Glomerular endothelial cell (primary cell): ENCODE results near the gene POLR1C. TPM values are rescaled to one million over a fixed set of nuclear protein-coding genes. Genes with fewer than 3 reads are reported as not detected.
"Not testable (repeated sequence)": the region's sequence is repeated elsewhere in the genome, so short reads cannot be mapped to it uniquely, and the experiment has no call there.

Experiments used
- DNase-seq: peaks from one replicate; pipeline ENCODE4 v3.0.0-alpha.2; 2011; ENCODE audit warnings: low read depth, low spot score; ENCODE audit errors: extremely low read depth
- total RNA-seq: library from RNA; depleted of rRNA; stranded (reverse); fragments of >200 nt; gene quantifications from 2 replicates; pipeline ENCODE4 v1.2.3, GENCODE V29; 2015

The POLR1C gene
- total RNA-seq, 1 donor from 2014 or later, result 26.3 TPM

GRCh38 chr6:43508481-43509141, 8.3 kb upstream of the POLR1C start:
- no peak for DNase-seq

- DNase-seq, result no peak
Observed at GRCh38 chr6:43509142-43509983, 7.5 kb upstream of the POLR1C start.

- DNase-seq, result no peak
Observed at GRCh38 chr6:43509984-43510826, 6.7 kb upstream of the POLR1C start, which contains the start of gene LRRC73. TSS of gene LRRC73 (minus strand) at chr6:43510346. CDS start at chr6:43509785, 561 bp downstream.

GRCh38 chr6:43510827-43511163, 6.1 kb upstream of the POLR1C start:
- DNase-seq, result no peak

- DNase-seq, result no peak
Observed at GRCh38 chr6:43511824-43512415, 5.0 kb upstream of the POLR1C start.

- DNase-seq, result no peak
Observed at GRCh38 chr6:43515808-43516207, 1.1 kb upstream of the POLR1C start.

- DNase-seq, result no peak
Observed at GRCh38 chr6:43516367-43516696, 557 bp upstream of the POLR1C start.

- no peak for DNase-seq
Observed at GRCh38 chr6:43517505-43518357, 842 bp downstream of the POLR1C start.

- DNase-seq, result no peak
Observed at GRCh38 chr6:43520097-43520496, 3.2 kb downstream of the POLR1C start.

GRCh38 chr6:43521836-43522235, 4.9 kb downstream of the POLR1C start:
- no peak for DNase-seq

GRCh38 chr6:43522547-43523261, 5.8 kb downstream of the POLR1C start:
- no peak for DNase-seq

GRCh38 chr6:43523284-43523683, 6.4 kb downstream of the POLR1C start:
- no peak for DNase-seq

GRCh38 chr6:43524483-43524961, 7.6 kb downstream of the POLR1C start:
- no peak for DNase-seq

- DNase-seq, result no peak
Observed at GRCh38 chr6:43532201-43532600, 15.3 kb downstream of the POLR1C start.

- DNase-seq, result not testable (repeated sequence)
Observed at GRCh38 chr6:43538986-43539385, 22.1 kb downstream of the POLR1C start.

- not testable (repeated sequence) for DNase-seq
Observed at GRCh38 chr6:43539409-43539808, 22.5 kb downstream of the POLR1C start.

GRCh38 chr6:43540507-43540906, 23.6 kb downstream of the POLR1C start:
- no peak for DNase-seq

- DNase-seq, result no peak
Observed at GRCh38 chr6:43541774-43542471, 25.0 kb downstream of the POLR1C start.

- DNase-seq, result no peak
Observed at GRCh38 chr6:43544461-43544860, 27.6 kb downstream of the POLR1C start.
